Measurements from ENCODE around the gene SH3GL1.

The SH3GL1 gene

GRCh38 chr19:4369888-4370260 is 30.5 kb downstream of the SH3GL1 start:
- ATAC-seq: peak; percentile 9; the same call in 1 of the 3 replicates

GRCh38 chr19:4369109-4369887 is 31.0 kb downstream of the SH3GL1 start:
- TF ChIP-seq ARNTL (CRISPR knock-in tag; IDR thresholded peaks at IDR 0.05; ENCODE audit: borderline replicate concordance, low read depth): no peak
- TF ChIP-seq TCF4 (CRISPR knock-in tag; IDR thresholded peaks at IDR 0.05; ENCODE audit: borderline replicate concordance): no peak
- no peak; the same call in 2 of the 3 replicates for ATAC-seq

More at GRCh38 chr19:4369888-4370260, 30.5 kb downstream of the SH3GL1 start:
- TF ChIP-seq ZNF70 (CRISPR knock-in tag; IDR thresholded peaks at IDR 0.05): no peak
- TF ChIP-seq PPARA (CRISPR knock-in tag; IDR thresholded peaks at IDR 0.05; ENCODE audit: borderline replicate concordance): no peak
- no peak for TF ChIP-seq POU6F1 (CRISPR knock-in tag; IDR thresholded peaks at IDR 0.05; ENCODE audit: borderline replicate concordance, low read depth)
- TF ChIP-seq SNAI2 (CRISPR knock-in tag; IDR thresholded peaks at IDR 0.05): no peak
- no peak for TF ChIP-seq ZFP30 (CRISPR knock-in tag; IDR thresholded peaks at IDR 0.05)
- no peak for TF ChIP-seq ZFP3 (CRISPR knock-in tag; IDR thresholded peaks at IDR 0.05)
- TF ChIP-seq BACH2 (CRISPR knock-in tag; IDR thresholded peaks at IDR 0.05; ENCODE audit: borderline replicate concordance): no peak
- TF ChIP-seq TCF4 (CRISPR knock-in tag; IDR thresholded peaks at IDR 0.05; ENCODE audit: borderline replicate concordance): no peak
- TF ChIP-seq CREB5 (CRISPR knock-in tag; IDR thresholded peaks at IDR 0.05; ENCODE audit: low read depth): no peak
- TF ChIP-seq ARNTL (CRISPR knock-in tag; IDR thresholded peaks at IDR 0.05; ENCODE audit: borderline replicate concordance, low read depth): no peak
- TF ChIP-seq CSDC2 (CRISPR knock-in tag; IDR thresholded peaks at IDR 0.05): no peak
- no peak for TF ChIP-seq ZC3H10 (CRISPR knock-in tag; IDR thresholded peaks at IDR 0.05)
- TF ChIP-seq ESRRG (CRISPR knock-in tag; IDR thresholded peaks at IDR 0.05): no peak
- TF ChIP-seq ZNF8 (CRISPR knock-in tag; IDR thresholded peaks at IDR 0.05): no peak
- TF ChIP-seq TSHZ2 (CRISPR knock-in tag; IDR thresholded peaks at IDR 0.05): no peak
- TF ChIP-seq RARB (CRISPR knock-in tag; IDR thresholded peaks at IDR 0.05): no peak
- no peak for TF ChIP-seq TOX (CRISPR knock-in tag; IDR thresholded peaks at IDR 0.05; ENCODE audit: borderline replicate concordance)
- TF ChIP-seq GLIS3 (CRISPR knock-in tag; IDR thresholded peaks at IDR 0.05): no peak
- TF ChIP-seq CSRNP3 (CRISPR knock-in tag; IDR thresholded peaks at IDR 0.05): no peak

- peak; percentile 13 for ATAC-seq
- no peak for TF ChIP-seq ZNF70 (CRISPR knock-in tag; IDR thresholded peaks at IDR 0.05)
- TF ChIP-seq ZFP3 (CRISPR knock-in tag; IDR thresholded peaks at IDR 0.05): no peak
- no peak for TF ChIP-seq OSR1 (CRISPR knock-in tag; IDR thresholded peaks at IDR 0.05)
- no peak for TF ChIP-seq PATZ1 (CRISPR knock-in tag; IDR thresholded peaks at IDR 0.05; ENCODE audit: borderline replicate concordance)
- TF ChIP-seq GLIS3 (CRISPR knock-in tag; IDR thresholded peaks at IDR 0.05): no peak
- no peak for TF ChIP-seq TCF4 (CRISPR knock-in tag; IDR thresholded peaks at IDR 0.05; ENCODE audit: borderline replicate concordance)
- TF ChIP-seq TSHZ2 (CRISPR knock-in tag; IDR thresholded peaks at IDR 0.05): no peak
- no peak for TF ChIP-seq CSRNP3 (CRISPR knock-in tag; IDR thresholded peaks at IDR 0.05)
- no peak for TF ChIP-seq ZNF8 (CRISPR knock-in tag; IDR thresholded peaks at IDR 0.05)
- no peak for TF ChIP-seq RARB (CRISPR knock-in tag; IDR thresholded peaks at IDR 0.05)
- no peak for TF ChIP-seq ISL1 (CRISPR knock-in tag; IDR thresholded peaks at IDR 0.05)
- TF ChIP-seq ESRRG (CRISPR knock-in tag; IDR thresholded peaks at IDR 0.05): no peak
- no peak for TF ChIP-seq BACH2 (CRISPR knock-in tag; IDR thresholded peaks at IDR 0.05; ENCODE audit: borderline replicate concordance)
Measured at GRCh38 chr19:4368128-4368820, 32.1 kb downstream of the SH3GL1 start.

All from SK-N-SH treated with all-trans-retinoic acid at 6 μM for 48 hours (cell line).